H1 (cell line): ENCODE results near the gene PSME1.

ENCODE experiments used
- BCL11A ChIP-seq, 2 experiments: IDR thresholded peaks; one replicate each; pipeline ENCODE4 v1.6.1; 2011; ENCODE audit warnings: low read depth in 2 of 2, low read length in 2 of 2, mild to moderate bottlenecking in 2 of 2
- BRCA1 ChIP-seq: IDR thresholded peaks from 2 replicates; pipeline ENCODE4 v1.6.1; 2012; ENCODE audit warnings: low read depth, low read length, improper control_type of control experiment
- CEBPB ChIP-seq: IDR thresholded peaks from 2 replicates; pipeline ENCODE4 v1.6.1; 2012; ENCODE audit warnings: low read depth, low read length
- EP300 ChIP-seq, 2 experiments: IDR thresholded peaks; 1 replicate in 1 of 2; 2 replicates in 1 of 2; pipeline ENCODE4 v1.6.1; 2011 to 2012; ENCODE audit warnings: low read depth in 2 of 2, low read length in 2 of 2, mild to moderate bottlenecking in 2 of 2, borderline replicate concordance in 1 of 2, inconsistent platforms in 1 of 2, moderate library complexity in 1 of 2
- EZH2 ChIP-seq: fragments of 200-600 bp; sonication (generic); IDR thresholded peaks from 2 replicates; pipeline ENCODE4 v1.7.1; 2012; ENCODE audit warnings: low read depth, mild to moderate bottlenecking, moderate library complexity, low read length, inconsistent platforms; ENCODE audit not compliant: severe bottlenecking
- HDAC2 ChIP-seq, 2 experiments: fragments of 300-600 bp in 1 of 2; sonication (generic) in 1 of 2; IDR thresholded peaks; 2 replicates each; pipeline ENCODE4 v1.6.1; 2011 to 2012; ENCODE audit warnings: low read depth in 2 of 2, low read length in 2 of 2, mild to moderate bottlenecking in 2 of 2, moderate library complexity in 2 of 2, borderline replicate concordance in 1 of 2, inconsistent platforms in 1 of 2
- JUN ChIP-seq: IDR thresholded peaks from 2 replicates; pipeline ENCODE4 v1.6.1; 2011; ENCODE audit warnings: low read depth, mild to moderate bottlenecking, improper control_type of control experiment, low read length
- POLR2A ChIP-seq, 2 experiments: IDR thresholded peaks; 1 replicate in 1 of 2; 2 replicates in 1 of 2; pipeline ENCODE4 v1.6.1; 2011; ENCODE audit warnings: low read depth in 2 of 2, low read length in 2 of 2, mild to moderate bottlenecking in 2 of 2; ENCODE audit errors: control extremely low read depth in 1 of 2
- RBBP5 ChIP-seq: IDR thresholded peaks from 2 replicates; pipeline ENCODE4 v1.7.1; 2012; ENCODE audit warnings: low read depth, mild to moderate bottlenecking, inconsistent platforms, low read length, moderate library complexity, borderline replicate concordance
- SIN3A ChIP-seq, 2 experiments: IDR thresholded peaks in 1 of 2; conservative IDR thresholded peaks in 1 of 2; 2 replicates each; pipeline ENCODE4 v1.6.1; 2011 to 2012; ENCODE audit warnings: low read length in 2 of 2, improper control_type of control experiment in 1 of 2, low read depth in 1 of 2, mild to moderate bottlenecking in 1 of 2
- USF2 ChIP-seq: IDR thresholded peaks from 2 replicates; pipeline ENCODE4 v1.6.1; 2011; ENCODE audit warnings: low read length, improper control_type of control experiment
- YY1 ChIP-seq: IDR thresholded peaks from 2 replicates; pipeline ENCODE4 v1.6.1; 2011; ENCODE audit warnings: low read depth, mild to moderate bottlenecking, low read length
- TF ChIP-seq, protein P1 (sequence below), 3 experiments: IDR thresholded peaks; 1 replicate in 2 of 3; 2 replicates in 1 of 3; pipeline versions ENCODE4 v1.5.1 to v1.6.1; 2011; ENCODE audit warnings: low read length in 3 of 3, mild to moderate bottlenecking in 3 of 3, inconsistent platforms in 2 of 3, low read depth in 1 of 3, moderate library complexity in 1 of 3; ENCODE audit not compliant: insufficient read depth in 1 of 3; ENCODE audit errors: control extremely low read depth in 1 of 3

GRCh38 chr14:24131549-24131966 is 4.4 kb upstream of the PSME1 start:
- no peak for TF ChIP-seq POLR2A (IDR thresholded peaks at IDR 0.05; ENCODE audit: control extremely low read depth in 1 of 2, low read depth in 2 of 2, low read length in 2 of 2)
- TF ChIP-seq, protein P1, sequence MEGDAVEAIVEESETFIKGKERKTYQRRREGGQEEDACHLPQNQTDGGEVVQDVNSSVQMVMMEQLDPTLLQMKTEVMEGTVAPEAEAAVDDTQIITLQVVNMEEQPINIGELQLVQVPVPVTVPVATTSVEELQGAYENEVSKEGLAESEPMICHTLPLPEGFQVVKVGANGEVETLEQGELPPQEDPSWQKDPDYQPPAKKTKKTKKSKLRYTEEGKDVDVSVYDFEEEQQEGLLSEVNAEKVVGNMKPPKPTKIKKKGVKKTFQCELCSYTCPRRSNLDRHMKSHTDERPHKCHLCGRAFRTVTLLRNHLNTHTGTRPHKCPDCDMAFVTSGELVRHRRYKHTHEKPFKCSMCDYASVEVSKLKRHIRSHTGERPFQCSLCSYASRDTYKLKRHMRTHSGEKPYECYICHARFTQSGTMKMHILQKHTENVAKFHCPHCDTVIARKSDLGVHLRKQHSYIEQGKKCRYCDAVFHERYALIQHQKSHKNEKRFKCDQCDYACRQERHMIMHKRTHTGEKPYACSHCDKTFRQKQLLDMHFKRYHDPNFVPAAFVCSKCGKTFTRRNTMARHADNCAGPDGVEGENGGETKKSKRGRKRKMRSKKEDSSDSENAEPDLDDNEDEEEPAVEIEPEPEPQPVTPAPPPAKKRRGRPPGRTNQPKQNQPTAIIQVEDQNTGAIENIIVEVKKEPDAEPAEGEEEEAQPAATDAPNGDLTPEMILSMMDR (IDR thresholded peaks at IDR 0.05; ENCODE audit: control extremely low read depth in 1 of 3, insufficient read depth in 1 of 3, low read depth in 1 of 3, low read length in 3 of 3) = no peak
- TF ChIP-seq BRCA1 = no peak
- TF ChIP-seq EZH2 = no peak
- no peak for TF ChIP-seq CEBPB
- TF ChIP-seq HDAC2 (IDR thresholded peaks at IDR 0.05; ENCODE audit: borderline replicate concordance in 1 of 2, low read depth in 2 of 2, low read length in 2 of 2) = no peak
- TF ChIP-seq BCL11A (IDR thresholded peaks at IDR 0.05; ENCODE audit: low read depth in 2 of 2, low read length in 2 of 2) = no peak
- no peak for TF ChIP-seq USF2
- TF ChIP-seq SIN3A (conservative IDR thresholded peaks at IDR 0.05 in 1 of 2, IDR thresholded peaks at IDR 0.05 in 1 of 2; ENCODE audit: low read depth in 1 of 2, low read length in 2 of 2) = no peak
- no peak for TF ChIP-seq JUN
- TF ChIP-seq YY1 = no peak
- TF ChIP-seq EP300 (IDR thresholded peaks at IDR 0.05; ENCODE audit: borderline replicate concordance in 1 of 2, low read depth in 2 of 2, low read length in 2 of 2) = no peak
- TF ChIP-seq RBBP5 = no peak
